Measurements from ENCODE around the gene TNIP3.
"Not testable (repeated sequence)": the region's sequence is repeated elsewhere in the genome, so short reads cannot be mapped to it uniquely, and the experiment has no call there.

TNIP3 gene, protein sequence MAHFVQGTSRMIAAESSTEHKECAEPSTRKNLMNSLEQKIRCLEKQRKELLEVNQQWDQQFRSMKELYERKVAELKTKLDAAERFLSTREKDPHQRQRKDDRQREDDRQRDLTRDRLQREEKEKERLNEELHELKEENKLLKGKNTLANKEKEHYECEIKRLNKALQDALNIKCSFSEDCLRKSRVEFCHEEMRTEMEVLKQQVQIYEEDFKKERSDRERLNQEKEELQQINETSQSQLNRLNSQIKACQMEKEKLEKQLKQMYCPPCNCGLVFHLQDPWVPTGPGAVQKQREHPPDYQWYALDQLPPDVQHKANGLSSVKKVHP

DNA sequence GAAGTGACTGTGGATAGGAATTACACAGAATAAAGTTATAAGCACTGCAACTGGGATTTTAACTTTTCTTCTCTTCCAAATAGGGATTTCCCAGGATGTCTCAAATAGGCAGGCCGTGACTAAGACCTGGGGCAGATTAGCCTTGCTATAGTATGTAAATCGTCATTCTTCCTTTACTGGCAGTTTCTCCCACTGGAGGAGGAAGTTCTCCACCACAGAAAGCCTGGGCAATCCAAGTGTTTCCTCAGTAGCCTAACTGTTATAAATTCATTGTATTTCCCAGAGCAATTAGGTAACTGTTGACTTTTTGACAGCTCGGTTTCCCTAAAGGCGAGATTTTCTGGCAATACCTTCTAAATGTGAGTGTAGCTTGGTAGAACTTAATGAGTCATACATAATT lies at the start of gene TNIP3:
TSS of gene TNIP3 (minus strand) at position 31 of the 400 bp plus-strand sequence. CDS start 196 bp downstream, outside the sequence.
- DNase-seq = no peak

DNA sequence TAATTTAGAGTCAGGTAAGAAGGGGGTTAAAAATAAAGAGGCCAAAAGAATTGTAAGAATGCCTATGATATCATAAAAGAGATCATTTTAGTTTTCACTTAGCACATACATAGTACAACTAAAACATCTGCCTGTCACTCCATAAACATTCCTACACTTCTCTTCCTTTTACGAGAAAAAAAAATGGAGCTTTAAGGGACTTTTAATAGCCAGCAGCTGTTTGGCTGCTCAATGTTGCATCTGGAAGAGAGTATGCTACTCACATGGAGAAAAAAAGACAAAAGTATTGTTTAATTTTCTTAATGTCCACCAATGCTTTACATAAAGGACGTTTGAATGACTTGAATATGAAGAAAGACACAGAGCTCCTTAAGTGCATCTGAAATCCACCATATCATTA lies 48.7 kb upstream of the TNIP3 start:
- no peak for DNase-seq

DNA sequence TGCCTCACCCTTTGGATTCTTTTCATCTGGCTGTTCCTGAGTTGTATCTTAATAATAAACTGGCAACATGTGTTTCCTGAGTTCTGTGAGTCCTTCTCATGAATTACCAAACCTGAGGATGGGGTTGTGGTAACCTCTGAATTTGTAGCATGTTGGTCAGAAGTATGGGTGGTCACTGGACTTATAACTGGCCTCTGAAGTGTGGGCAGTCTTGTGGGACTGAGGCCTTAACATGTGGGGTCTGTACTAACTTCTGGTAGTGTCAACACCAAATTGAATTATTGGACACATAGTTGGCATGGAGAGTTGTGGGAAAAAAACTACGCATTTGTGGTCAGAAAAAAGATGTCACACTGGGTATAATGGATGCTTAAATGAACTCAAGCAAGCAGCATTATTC lies 45.0 kb upstream of the TNIP3 start:
- no peak for DNase-seq

DNA sequence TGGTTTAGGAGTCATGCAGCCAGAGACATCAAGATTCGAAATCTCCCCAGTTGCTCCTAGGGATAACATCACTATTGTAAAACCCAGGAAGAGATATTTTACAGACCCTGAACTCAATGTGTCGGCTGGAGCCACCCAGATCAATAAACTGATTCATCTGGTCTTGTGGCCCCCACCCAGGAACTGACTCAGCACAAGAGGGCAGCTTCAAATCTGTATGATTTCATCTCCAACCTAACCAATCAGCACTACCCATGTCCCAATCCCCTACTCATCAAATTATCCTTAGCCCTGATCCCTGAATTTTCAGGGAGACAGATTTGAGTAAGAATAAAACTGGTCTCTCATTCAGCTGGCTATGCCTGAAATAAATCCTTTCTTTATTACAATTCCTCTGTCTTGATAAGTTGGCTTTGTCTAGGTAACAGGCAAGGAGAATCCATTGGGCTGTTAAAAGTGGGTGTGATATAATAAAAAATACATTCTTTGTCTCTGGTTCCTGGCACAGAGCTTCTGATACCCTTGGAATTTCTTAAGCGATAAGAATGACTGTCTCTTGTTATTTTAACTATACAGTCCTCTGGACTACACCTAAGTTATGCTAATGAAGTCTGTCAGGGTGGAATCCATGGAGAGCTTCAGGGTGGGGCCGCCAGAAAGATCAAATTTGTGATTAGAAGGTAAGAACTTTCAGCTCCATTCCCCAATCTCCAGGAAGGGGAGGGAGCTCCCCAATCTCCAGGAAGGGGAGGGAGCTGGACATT lies 44.3 kb upstream of the TNIP3 start:
- no peak for DNase-seq

DNA sequence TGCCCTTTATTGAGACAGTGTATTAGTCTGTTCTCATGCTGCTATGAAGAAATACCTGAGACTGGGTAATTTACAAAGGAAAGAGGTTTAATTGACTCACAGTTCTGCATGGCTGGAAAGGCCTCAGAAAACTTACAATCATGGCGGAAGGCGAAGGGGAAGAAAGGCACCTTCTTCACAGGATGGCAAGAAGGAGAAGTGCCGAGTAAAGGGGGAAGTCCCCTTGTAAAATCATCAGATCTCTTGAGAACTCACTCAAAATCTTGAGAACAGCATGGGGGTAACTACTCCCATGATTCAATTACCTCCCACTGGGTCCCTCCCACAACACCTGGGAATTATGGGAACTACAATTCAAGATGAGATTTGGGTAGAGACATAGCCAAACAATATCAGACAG lies 41.7 kb upstream of the TNIP3 start:
- not testable (repeated sequence) for DNase-seq

DNA sequence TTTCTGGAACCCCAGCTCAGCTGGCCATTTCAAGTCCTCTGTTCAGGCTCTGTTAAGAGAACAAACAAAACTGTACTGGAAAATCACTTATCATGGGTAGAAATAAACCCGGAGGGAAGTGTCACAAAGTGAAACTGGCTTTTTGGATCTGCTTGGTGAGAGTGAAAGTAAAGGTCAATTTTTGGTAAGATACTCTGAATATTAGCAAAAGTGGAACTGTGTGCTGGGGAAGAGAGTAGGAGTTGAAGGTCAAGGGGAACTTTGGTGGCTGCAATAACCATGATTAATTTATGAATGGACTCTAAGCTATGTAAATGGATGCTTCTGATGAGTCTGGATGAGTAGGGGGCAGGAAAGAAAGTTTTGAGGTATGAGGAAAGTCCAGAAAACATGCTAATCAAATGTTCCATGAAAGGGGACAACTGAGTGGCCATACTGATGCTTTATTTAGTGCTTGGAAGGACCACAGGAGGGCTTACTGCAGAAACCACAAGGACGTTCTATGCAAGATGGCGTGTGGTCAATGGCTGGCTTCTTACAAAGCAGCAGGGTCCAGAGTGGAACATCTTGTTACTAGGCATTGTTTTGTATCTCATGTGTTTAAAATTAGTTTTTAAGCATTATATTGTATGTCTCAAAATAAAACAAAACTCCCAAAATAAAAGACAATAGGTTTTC lies 36.8 kb upstream of the TNIP3 start:
- DNase-seq = no peak

DNA sequence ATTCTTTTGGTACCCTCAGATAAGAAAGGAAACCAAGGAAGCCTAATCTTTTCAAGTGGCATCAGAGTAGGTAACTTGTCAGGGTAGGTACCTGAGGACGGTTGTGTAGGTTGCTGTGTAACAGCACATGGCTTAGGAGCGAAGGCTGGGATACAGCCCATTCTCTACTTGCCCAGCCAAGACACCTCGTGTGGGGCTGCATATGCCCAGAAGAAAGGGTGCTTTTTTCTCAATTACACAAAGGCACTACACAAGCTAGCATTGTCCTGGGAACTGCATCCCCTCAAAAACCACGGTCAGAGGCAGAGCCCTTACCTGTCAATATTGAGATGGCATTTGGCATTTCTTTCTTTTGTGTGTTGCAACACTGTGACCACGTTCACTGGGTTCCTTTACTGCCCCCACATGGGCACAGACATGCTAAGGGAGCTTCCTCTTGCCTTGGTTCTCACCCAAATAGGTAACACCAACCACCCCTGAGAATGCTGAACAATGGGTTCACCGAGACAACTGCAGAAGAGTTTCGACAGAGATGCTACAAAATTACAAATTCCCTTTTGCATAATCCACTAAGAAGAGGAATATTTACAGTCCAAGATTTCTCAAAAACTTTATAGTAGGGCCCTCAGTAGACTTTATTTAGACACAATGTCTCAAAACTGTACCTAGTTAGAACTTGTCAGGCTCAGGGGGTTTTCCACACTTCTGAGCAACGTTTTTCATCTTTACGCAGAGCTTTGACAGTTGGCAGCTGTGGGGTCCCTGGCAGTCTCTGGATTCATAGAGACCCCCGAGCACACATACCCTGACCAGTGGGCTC lies 35.8 kb upstream of the TNIP3 start:
- DNase-seq = no peak

DNA sequence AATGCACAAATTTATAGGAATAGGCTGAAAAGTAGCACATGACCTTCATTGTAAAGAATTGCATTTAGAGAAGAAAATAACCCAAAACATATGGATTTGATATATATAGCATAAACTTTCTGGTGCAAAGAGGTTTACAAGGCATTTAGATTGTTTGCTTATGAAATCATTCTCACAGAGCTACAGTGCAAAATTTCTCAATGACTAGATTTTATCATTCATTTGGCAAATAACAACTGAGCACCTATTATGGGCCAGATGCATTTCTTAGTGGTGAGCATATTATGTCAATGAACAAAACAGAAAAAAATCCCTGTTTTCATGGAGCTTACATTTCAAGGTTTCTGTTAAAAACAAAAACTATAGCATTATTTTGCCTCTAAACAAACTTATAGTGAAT lies 34.1 kb upstream of the TNIP3 start:
- DNase-seq = no peak

DNA sequence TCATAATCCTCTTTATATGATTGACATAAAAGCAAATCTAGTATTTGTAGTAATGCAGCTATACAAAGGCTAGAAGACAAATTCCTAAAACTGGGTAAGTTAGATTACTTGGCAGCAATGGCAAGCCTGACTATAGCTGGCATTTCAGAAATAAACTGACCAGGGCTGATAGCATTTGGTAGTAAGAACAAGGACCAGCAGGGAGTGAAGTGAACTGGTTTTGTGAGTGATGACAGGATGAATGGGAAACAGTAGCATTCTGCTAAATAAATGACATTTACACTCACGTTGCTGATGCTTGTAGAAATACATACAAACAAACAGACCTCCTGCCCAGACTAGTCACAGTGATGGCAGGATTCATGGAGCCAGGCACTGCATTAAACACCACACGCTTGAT lies 31.5 kb upstream of the TNIP3 start:
- DNase-seq = no peak

DNA sequence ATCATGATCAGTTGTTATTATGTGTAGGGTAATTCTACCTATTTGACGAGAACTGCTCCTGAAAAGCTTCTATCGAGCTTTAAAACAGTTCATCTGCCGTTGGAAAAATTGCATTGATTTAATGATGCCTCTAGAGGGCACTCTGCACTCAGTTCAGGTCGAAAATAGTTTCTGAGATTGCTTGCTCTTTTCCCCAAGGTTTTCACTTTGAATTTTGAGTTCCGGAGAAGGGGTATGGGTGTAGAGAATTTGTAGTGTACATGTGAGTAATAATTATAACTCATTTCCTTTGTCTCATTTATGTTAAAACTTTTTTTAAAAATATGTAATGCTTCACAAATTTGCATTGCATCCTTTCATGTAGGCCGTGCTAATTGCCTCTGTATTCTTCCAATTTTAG lies 28.4 kb upstream of the TNIP3 start:
- DNase-seq = no peak

DNA sequence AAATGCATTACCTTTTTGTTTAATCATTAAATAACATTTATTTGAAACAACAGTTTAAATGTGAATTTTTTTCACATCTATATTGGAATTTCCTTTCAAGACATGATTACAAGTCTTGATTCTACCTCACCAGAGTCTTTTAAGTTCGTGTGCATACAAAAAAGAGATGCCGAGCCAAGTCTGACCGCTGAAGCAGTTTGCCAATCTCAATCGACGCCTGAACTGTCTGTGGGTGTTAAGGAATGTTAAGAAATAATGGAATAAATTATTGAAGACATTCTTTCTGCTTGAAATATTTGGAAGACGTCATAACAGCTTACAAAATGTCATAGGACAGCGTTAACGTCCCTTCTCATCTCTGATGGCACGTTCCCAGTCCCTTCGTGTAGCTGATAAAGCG lies 27.9 kb upstream of the TNIP3 start:
- no peak for DNase-seq

DNA sequence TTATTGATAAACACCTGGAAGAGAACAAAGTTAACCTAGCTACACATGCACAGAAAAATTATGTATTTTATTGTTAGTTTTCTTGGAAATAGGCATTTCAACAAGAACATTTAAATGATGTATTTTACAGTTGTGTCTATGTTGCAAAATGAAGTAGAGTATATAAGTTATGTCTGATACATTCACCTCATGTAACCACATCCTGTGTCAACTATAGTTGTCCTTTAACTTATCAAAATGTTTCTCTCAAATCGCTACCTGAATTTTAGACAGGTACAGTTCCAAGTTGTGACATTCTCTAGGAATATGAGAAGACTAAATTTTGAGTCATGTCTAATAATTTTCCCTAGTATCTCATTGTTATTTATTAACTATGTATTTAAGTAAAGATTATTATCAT lies 27.2 kb upstream of the TNIP3 start:
- no peak for DNase-seq

DNA sequence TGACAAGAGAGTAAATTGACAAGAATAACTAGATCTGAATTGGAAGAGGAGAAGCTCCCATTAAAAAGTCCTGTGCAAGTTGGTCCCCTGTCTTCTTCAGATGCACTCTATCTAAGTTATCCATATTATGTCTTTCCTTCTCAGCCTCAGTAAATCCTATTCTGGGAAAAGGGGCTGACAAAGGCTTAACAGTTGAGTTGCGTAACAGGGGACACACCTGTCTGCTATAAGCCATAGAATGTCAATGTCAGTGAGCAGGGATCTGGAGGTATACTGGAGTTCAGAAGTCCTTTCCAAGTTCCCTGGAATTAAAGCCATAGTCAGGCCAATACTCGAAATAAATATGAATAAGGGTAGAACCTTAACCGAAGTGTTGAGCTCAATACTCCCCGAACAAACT lies 26.3 kb upstream of the TNIP3 start:
- no peak for DNase-seq

DNA sequence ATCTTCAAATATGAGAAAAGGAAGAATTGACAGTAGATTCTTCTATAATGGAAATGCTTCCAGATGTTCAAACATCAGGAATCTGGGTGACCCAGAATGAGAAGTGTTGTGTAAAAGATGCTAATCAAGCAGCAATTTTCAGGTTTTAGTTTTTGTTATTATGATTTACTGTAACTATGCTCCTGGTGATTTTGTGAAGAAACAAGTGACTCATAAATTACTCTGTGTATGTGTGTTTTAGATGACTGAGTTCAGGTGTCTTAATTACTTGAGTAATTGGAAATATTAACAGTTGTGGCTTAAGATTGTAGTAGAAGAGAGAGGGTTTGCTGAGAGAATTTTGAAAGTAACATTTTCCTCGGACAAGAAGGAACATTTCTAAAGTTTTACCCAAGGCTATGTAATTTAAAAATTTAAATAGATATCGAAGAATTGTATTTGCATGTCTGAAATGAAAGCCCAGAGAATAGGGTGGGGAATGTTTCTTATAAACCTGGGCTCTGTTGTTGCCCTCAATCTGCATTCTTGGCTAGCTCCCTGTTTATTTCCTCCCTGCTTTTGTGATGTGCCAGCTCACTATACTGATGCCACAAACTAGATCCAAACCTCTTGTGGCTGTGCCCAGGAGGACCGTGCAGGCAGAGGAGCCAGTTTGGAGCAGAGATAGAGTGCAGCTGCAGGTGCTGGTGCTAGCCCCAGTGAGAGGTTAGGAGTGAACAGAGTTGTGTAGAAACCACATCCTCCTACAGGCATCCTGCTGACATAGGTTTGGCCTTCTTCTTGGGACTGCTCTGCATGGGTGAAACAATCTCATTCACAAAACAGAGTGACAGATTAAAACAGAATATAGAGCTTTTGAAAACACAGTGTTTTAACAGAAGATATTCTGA lies 25.4 kb upstream of the TNIP3 start:
- DNase-seq = no peak

DNA sequence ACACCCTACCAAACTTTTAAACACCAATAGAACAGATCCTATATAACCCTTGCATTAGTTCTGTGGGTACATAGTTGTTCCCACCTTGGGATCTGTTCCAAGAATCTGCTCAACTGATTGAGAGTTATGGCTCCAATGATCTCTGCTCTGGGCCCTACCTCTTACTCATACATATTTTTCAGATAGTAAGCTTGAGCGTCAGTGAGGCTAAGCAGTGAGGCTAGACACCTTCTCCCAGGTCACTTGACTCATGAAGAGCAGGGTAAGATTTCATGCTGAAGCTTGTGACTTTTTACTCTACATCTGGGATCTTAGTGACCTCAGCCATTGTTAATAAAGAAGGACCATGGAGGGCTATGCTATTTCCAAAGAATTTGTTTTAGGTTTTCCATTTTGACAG lies 23.1 kb upstream of the TNIP3 start:
- no peak for DNase-seq

DNA sequence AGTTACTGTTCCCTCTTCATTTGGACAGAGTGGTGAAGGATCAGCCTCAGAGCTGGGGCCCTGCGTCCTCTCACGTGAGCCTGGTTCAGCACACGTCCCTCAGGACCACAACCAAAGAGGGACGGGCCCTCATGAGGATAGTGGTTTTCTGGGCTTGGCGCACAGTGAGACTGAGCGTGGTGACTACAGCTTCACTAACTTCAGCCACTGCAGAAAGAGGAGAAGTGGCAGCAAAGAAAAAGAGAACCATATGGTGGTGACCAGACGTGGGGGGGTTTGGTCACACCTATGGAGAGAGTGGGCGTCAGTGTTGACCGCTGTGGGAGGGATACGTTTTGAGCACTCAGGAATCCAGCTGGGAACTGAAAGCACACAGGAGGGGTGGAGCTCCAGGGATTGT lies 21.8 kb upstream of the TNIP3 start:
- no peak for DNase-seq

DNA sequence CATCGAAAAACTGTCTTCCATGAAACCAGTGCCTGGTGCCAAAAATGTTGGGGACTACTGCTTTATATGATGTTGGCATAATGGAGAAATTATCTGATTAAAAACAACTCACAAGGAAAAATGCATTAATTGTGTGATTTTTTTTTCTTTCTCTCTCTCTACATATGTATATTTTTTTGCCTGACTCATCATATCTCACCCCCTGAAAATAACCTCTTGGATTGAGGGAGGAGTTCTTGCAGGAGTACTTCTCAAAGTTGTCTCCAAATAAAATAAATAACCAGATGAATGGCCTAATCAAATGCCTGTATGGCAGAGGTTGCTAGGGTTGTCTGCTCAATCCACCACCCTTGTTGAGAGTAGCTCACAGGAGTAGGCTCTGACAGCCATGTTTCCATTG lies 19.9 kb upstream of the TNIP3 start:
- DNase-seq = no peak

DNA sequence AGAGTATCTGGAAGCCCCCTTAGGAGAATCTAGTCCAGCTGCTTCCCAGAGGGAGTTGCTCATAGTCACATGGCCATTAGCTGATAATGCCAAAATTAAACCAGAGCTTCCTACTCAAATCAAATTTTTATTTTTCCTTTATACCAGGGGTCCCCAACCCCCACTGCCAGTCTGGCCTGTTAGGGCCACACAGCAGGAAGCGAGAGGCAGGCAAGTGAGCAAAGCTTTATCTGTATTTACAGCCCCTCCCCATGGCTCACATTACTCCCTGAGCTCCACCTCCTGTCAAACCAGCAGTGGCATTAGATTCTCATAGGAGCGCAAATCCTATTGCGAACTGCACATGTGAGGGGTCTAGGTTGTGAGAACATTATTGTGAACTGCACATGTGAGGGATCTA lies 19.2 kb upstream of the TNIP3 start:
- no peak for DNase-seq

DNA sequence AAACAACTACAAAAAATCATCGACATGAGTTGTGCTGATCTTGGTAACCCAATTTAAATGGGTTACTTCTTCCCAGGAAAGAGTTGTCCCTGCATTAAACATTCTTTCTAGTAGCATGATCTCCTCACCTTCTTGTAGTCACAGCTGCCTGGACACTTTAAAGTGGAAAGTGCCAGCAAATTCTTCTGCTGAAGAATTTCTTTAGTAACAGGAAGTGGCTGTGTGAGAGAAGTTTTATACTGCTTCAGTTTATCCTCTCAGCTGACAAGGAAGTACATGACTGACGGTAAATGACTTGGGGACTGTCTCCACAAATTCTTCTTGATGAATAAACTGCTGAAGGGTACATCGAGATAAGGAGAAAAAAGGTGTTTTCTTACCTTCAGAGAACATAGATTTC lies 18.2 kb upstream of the TNIP3 start:
- no peak for DNase-seq

DNA sequence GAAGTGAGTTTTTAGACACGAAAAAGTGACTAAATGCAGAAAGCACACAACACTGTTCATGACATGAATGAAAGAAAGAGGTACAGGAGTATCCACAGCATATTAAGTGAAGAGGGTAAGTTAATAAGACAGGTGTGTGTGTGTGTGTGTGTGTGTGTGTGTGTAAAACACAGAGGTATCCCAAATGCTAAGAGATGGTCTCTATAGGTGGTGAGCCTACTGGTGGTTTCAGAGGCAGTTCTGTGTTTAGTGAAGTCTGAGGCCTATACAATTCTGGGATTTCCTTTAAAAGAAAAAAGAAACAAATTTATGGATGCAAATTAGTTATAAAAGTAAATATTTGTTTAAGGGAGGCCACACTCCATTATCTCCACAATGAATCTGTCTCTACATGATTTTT lies 17.4 kb upstream of the TNIP3 start:
- DNase-seq = no peak

DNA sequence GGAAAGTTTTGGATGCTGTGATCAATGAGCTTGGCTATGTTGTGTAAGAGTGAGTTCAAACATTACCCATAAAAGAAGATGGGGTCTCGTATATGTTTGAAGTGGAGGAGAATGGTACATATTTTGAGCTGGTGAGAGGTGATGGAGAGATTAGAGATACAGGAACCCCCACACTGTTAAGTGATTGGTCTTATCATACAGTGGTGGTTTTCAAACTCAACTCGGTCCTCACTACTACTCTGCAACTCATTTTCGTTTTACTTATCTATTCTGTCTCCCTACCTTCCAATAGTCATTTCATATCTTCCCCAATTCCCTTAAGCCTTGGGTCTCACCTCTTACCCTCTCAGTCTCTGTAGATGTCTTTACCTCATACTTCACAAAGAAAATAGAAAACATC lies 16.4 kb upstream of the TNIP3 start:
- no peak for DNase-seq
